HG03025 (cell line): ENCODE measurements around the gene PTGDR2.

Source experiments
- ATAC-seq: cut with Tn5 transposase; IDR thresholded peaks from one replicate; pipeline ENCODE4 v1.9.1; 2021; ENCODE audit warnings: mild to moderate bottlenecking, moderate library complexity; ENCODE audit not compliant: unreplicated experiment, low FRiP score

Gene PTGDR2

DNA sequence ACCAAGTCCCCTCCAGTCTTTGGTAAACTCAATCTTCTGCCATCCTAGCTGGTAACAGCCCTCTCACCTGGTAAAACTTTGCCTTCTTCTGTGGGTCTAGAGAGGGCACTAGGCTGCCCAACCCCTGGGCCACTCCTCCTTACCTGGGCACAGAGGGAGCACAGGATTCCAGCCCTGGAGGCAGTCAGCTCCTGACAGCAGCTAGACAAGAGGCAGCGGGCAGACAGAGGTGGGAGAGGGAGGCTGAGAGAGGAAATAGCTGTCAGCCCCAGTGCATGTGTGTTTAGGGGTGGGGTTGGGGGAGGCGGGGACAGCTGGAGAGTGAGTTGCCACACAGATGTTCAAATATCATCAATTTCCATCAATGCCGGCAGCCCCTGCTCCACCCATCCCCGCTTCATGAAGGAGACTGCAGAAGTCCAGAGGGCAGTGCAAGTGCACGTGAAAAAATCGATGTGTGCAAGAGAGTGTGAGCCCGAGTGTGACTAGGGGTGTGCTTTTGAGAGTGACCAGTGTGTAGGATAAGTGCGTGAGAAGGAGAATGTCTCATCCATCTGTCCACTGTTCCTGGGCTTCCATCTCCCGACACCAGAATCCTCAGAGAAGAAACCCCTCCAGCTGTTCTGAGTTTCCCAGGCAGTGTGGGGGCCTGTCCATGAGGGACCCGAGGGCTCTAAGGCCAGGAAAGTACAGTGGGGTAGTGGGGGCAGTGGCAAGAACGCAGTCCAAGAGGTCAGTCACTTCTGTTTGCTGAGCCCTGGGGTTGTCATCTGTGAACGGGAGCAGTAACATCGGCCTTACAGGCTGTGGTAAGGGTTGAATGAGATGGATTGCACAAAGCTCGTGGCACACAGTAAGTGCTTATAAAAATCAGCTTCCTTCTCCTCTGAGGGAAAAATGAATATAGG, at the start of gene PTGDR2:
Gene PTGDR2 (minus strand): TSS at position 225 of the 908 bp plus-strand sequence. CDS start 2,228 bp downstream, outside the sequence.
- no peak for ATAC-seq

DNA sequence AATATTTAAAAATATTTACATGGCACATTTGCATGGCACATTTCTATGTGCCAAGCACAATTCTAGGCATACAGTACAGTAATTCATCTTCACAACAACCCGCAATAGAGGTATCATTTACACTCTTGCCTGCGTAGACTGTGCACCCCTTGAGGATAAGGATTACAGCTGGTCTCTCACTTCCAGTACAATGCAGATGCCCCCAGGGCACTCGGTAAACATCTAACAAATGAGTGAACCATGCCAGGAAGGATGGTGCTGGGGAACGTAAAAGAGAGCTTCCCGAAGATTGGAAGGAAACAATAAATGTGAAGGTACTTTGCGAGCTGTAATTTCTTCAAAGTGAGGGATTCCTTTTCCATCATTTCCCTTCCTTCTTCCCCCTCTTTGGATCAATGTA, 49.3 kb upstream of the PTGDR2 start:
- ATAC-seq, result no peak

DNA sequence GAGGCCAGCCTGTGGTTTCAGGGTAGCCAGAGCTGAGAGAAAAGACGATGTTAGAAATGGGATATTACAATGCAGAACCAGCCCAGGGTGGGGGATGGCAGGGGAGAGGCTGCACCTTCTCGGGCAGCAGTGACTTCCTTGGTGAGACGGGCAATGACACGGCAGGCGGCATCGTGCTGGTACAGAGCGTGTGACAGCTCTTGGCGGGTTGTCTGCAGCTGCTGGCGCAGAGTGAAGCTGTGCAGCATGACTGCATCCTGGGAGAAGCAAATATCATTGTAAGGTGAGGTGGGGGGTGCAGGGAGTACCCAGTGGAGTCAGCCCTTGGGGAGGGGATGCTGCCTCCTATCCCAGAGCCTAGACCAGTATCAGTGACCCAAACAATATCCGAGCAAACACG, 46.9 kb upstream of the PTGDR2 start:
- no peak for ATAC-seq

DNA sequence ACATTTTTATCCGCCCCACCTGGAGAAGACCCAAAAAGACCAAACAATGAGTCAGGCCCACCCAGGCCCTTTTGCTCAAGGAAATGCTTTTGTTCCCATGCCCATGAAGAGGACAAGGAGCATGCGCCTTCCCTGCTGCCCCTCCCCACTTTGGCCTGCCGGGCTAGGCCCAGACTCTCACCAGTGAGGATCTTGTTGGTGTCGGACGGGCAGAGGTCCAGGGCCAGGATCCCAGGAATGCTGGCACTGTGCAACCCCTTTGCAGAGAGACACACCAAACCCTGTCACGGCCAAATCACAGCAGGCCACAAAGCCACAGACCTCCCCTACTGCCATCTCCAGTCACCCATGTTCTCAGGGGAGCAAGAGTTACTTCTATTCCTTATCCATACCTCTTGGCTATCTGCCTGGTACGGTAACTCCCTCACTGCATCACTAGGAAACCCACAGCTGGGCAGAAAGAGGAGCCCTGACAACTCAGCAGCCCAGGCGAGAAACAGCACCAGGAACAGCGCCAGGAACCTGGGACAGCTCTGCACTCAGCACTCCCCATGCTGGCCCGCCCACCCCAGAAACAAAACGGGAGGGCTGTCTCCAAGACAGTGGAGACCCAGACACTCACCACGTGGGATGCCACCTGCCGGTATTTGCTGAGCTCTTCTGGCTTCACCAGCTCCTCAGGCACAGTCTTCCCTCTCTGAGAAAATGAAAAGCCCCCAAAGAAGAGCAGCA, 45.1 kb upstream of the PTGDR2 start:
- no peak for ATAC-seq

DNA sequence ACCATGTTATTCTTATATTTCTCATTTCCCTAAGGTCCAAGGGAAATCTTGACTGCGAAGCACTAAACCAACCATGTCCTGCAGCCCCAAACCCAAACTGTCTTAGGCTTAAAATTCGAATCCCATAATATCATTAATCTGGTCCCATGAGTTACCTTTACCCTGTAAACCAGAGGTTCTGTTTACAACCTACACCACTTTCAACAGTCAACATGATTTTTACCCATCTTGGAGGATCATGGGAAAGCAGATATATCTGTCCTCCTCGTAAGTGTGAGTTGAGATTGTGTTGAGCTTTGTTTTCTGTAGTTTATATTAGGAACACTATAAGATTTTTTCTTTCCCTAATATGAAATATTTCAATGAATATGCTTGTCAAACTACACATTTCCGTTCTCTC, 44.2 kb upstream of the PTGDR2 start:
- ATAC-seq, result no peak

DNA sequence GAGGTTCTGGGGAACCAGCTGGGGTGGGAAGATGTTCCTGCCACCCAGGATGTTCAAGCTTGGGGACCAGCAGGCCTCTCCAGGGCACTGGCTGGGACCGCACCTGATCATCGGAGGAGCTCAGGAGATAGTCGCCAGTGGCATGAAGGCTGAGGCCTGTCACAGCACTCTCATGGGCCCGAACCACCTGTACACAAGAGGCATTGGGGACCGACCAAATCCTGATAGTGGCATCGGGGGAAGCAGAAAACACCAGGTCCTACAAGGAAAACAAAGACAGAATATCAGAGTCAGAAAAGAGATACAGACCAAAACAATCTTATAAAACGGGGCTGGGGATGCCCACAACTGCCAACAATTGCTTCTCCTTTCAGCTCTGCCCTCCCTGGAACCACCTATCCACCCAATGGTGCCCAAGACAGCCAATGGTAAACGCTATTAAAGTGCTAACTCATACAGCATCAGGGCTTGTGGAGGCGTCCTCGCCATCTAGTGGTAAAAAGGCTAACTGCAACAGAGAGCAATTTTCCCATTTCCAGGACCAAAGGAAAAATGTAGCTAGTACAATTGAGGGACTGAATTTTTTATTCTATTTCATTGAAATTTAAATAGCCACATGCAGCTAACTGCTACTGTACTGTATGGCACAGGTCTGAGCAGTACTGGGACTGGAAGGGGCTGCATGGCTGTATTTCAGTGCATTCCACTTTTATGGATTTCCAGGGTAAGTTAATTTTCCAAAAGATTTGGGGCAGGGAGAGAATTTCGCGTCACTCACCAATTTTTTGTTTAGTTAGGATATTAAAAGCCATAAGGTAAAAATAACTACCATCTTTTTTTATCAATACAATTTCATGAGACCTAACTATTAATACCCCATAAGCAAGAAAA, 43.5 kb upstream of the PTGDR2 start:
- ATAC-seq, result no peak

DNA sequence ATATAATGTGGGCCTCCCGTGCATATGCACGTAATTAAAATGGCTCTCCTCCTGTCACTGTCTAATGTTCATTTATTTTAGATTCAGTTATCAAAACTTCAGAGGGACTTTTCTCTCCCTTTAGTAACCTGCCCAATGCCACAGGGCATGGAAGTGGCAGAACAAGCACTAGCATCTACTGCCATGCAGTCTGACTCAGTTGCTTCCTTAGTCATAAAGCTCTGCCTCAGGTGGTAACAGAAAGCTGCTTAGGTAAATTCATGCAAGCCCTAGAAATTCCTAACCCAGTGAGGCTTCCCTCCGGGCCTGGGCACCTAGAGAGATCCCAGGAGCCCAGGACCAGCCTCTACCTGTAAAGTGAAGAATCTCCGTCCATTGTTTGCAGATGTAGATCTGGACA, 41.7 kb upstream of the PTGDR2 start:
- no peak for ATAC-seq

DNA sequence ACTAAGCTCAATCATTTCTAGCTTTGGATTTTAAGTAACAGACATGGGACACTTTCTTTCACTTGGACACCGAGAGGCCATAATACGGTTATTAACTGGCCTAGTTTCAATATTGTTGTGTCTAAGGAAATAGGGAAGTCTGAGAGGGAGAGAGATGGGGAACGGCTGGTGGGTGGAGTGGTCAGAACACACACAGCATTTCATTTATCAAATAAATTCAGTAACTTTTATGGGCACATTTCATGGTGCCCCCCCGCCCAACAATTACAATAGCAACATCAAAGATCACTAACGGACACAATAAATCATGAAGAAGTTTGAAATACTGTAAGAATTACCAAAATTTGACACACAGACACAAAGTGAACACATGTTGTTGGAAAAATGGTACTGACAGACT, 39.9 kb upstream of the PTGDR2 start:
- no peak for ATAC-seq

DNA sequence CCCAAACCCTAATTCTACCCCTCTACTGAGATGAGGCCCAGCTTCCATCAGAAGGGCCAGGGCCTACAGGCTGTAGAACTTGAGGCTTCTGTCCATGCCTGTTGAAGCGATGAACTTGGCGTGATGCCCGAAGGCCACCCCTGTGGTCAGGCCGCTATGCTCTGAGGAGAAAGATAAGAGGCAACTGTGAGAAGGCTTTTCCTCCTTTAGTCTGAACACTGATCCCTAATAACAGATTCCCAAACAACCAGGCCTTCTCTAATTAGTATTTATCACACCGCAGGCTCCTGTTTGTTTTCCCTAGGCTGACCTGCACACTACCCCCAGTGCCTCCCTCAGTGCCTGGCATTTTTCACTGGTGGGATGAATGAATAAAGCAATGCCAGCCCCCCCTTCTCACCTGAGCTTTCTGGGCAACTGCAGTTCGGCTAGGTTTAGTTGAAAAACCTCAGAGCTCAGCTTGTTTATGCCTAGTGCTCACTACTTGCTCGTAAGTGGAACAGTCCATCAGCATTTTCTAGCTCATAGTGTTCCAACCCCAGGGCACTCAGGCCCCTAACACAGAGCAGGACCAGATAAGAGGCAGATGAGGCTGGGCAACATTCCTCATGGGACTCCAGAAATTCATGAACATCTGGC, 35.5 kb upstream of the PTGDR2 start:
- ATAC-seq, result no peak

DNA sequence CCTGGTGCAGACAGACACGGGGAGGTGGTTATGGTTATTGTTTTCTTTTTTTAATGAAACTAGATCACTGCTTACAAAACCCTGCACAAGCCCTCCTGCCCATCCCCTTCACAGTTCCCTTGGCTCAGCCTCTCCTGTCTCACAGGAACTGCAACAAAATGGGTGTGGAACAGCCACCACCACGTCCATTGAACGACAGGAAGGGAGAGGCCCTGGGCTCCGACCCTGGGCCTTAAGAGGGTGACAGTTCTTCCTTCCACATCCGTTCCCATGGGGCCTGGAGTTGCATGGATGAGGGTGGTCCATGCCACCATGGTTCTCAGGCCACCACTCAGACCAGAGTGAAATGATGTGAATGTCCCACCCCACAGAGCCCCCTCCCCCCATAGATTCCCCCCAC, 34.9 kb upstream of the PTGDR2 start:
- ATAC-seq, result no peak

DNA sequence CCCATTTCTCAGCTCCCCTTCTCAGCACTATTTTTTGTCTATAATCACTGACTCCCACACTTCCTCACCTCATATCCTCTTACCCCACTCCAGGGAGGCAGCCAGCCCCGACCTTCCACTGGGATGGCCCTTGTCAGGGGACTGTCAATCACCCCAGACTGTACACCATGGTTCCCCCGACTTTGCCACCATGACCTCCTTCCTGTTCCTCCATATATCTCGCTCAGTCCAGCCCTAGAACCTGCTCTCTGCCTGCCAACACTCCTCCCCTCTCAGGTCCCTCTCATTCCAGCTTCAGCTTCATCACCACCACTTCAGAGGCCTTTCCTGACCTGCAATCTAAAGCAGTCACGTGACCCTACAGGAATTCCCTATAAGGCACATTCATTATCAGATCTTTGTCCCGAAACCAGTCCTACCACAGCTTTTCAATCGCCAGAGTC, 34.1 kb upstream of the PTGDR2 start:
- no peak for ATAC-seq

DNA sequence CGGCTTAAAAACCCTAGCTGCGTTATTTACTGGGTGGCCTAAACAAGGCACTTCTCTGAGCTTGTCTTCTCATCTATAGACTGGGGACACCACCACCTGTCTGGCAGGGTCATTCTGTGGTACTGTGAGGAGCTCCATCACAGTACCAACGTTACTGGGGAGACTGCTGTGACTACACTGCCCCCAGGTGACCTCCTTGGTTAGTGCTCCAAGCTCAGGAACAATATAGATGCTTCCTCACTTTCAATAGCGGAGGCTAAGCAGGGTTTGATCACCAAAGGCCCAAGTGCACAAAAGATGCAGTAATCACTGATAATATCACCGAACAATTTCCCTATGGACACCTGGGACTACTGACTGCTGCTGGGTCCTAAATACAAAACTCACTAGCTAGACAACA, 31.8 kb upstream of the PTGDR2 start:
- ATAC-seq, result no peak

DNA sequence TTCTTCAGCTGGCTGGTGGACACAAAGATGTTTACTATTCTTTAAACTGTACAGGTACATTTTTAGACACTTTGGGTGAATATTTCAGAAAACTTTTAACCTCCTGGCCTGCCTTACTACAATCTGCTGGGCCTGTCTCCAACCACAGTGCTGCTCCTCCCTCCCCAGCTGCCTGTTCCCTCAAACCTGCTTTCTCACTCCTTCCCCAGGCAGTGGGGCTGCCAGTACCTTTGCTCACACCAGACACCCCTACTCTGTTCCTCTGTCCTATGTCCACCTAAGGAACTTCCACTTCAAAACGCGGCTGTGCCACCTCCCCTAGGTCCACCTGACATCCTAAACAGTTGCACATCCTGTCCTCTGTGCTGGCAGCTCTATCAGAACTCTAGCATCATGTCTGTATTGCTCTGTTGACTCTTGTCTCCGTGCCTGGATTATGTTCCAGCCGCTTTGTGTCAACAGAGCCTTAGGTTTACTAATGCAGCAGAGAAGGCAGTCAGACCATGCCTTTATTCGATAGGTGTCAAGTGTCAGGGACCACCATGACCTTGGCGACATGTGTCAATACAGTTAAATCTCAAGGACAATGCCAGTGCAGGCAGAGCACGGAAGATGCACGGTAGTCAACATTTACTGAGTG, 25.0 kb upstream of the PTGDR2 start:
- ATAC-seq, result no peak

DNA sequence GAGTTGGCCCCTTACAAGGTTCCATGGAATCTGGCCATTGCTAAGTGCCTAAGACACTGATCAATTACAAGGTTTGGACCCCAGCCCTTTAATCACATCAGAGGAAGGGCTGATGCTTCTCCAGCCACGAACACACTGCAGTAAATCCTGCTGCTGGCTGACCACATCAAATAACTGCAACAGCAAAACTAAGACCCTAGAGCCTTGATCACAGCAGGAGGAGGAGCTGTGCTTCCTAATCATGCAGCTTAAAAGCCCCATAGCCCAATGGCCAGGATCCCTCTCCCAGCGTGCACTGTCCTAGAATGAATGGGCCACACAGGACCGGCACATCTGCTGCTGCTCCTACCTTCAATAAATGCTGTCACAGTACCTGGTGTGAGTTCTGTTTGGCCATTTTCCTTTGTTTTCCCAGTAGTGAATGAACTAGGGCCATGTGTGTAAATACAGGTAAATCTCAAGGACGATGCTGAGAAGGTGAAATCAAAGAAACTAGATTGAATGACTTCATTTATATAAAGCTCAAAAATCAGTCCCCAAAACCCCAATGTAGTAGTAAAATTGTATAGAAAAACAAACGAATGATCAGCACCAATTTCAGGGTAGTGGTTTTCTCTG, 24.3 kb upstream of the PTGDR2 start:
- no peak for ATAC-seq

DNA sequence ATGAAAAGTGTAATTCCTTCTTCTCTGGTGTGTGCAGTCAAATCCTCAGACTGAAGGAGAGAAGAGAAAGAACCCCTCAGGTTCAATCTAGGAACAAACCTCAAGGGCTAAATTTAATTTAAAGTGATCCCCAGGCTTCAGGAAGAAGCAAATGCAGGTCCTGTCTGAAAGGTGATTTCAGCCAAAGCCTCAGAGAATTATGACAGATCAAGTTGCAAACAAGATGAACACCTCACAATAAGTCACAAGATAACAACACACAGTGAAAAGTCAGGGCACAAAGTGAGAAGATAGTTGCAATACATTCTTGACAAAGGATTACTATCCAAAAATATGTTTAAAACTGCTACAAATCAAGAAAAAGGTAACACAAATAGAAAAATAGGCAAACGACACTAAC, 23.4 kb upstream of the PTGDR2 start:
- ATAC-seq, result no peak

DNA sequence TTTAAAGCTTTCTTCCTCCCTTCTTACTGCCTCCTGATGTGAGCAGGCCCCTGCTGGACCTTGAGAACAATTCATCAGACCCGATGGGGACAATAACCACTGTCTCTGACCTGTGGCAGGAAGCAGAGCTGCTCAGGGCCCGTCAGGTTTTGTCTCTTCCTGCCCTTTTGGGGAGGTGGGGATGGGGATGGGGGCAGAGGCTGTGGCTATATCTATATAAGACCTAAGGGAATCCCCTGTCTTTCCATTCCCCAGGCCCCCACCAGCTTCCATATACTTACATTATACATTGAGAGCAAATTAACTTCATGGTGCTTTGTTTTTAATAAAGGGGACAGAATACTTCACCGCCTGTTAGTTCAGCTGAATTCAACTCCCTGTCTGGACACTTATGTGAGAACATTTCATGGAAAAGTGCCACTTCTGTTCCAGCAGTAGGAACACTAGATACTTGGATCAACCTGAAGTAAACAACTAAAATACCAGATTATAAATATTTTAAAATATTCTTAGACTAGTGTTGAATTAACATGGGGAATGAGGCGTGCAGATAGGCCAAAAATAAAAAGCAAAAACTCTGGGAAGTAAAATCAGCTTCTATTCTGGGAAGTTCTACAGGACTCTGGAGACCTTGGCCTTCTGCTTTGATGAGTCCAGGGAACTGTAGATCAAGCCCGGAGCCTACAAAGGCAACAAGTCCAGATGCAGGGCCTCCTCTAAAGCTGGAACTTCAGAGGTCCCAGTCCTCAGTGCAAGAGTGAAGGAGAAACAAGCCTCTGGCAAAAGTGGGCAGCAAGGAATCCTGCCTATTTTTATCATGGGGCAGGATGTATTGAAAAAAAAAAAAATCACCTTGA, 22.7 kb upstream of the PTGDR2 start:
- no peak for ATAC-seq

DNA sequence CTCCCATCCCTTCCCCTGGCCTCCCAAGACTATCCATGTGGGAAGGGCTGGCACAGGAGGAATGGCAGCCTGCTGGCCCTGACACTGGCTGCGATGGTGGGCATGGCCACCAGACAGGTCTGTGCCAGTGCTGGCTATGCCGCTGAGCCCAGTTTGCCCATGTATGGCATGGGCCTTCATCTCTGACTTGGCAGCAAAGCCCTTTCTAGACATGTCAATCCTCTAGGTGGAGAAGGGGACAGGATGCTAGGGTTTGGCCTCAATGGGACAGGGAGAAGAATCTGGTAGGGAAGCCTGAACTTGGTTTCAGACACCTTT, 20.4 kb upstream of the PTGDR2 start:
- no peak for ATAC-seq

DNA sequence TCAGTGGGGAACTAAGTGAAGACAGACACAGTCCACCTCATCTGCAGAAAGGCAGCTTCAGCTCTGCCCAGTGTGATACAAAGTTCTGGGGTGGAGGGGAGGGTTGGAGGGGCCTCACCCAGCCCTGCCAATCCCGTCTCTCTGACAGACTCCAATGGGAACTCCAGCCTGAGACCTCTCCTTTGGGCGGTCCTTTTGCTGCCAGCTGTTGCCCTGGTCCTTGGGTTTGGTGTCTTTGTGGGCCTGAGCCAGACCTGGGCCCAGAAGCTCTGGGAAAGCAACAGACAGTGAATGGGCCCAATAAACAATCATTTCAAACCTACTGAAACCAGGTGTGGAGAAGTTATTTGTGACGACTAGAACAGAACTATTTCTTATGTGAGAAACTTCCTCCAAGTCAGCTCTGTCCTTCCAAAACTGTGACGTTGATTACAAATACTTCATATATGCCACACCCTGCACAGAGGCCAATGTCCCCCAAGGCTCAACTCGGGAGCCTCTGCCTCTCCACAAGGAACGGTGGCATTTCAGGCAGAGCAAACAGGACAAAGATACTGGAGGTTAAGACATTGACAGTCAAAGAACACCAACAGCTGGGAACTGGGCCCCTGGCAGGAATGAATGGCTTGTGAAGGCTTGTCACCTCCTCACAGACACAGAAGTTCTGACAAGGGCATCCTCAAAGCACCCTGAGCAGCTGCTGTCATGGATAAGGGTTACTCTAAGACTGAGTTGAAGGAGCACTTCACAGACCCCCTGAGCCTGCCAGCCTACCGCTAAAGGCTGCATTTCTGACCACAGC, 19.8 kb upstream of the PTGDR2 start:
- no peak for ATAC-seq
